ENCODE results near the gene TUBG1.
A peak's percentile ranks its signal among the peaks of the same experiment; 100 is the strongest.

The TUBG1 gene

GRCh38 chr17:42609182-42609813 lies at the start of gene TUBG1, which contains the start of gene RETREG3:
TUBG1 (plus strand) TSS chr17:42609683; CDS start chr17:42609738, 55 bp downstream.
RETREG3 (minus strand) TSS chr17:42609374; CDS start chr17:42609324, 50 bp downstream.
- in situ Hi-C loops (cut with MboI; ENCODE audit: low pct_unique_long_range_greater_than_20kb, low sequenced_read_pairs, unreplicated experiment), result no loop called here
- TF ChIP-seq, protein P1, sequence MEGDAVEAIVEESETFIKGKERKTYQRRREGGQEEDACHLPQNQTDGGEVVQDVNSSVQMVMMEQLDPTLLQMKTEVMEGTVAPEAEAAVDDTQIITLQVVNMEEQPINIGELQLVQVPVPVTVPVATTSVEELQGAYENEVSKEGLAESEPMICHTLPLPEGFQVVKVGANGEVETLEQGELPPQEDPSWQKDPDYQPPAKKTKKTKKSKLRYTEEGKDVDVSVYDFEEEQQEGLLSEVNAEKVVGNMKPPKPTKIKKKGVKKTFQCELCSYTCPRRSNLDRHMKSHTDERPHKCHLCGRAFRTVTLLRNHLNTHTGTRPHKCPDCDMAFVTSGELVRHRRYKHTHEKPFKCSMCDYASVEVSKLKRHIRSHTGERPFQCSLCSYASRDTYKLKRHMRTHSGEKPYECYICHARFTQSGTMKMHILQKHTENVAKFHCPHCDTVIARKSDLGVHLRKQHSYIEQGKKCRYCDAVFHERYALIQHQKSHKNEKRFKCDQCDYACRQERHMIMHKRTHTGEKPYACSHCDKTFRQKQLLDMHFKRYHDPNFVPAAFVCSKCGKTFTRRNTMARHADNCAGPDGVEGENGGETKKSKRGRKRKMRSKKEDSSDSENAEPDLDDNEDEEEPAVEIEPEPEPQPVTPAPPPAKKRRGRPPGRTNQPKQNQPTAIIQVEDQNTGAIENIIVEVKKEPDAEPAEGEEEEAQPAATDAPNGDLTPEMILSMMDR (IDR thresholded peaks at IDR 0.05; ENCODE audit: extremely low read depth, insufficient read depth, missing control alignments), result peak; percentile 20
- DNase-seq (ENCODE audit: low spot score), result peak; percentile 100

- TF ChIP-seq, protein P1 (IDR thresholded peaks at IDR 0.05; ENCODE audit: extremely low read depth, insufficient read depth, missing control alignments), result no peak
- DNase-seq (ENCODE audit: low spot score), result no peak
- in situ Hi-C loops (cut with MboI; ENCODE audit: low pct_unique_long_range_greater_than_20kb, low sequenced_read_pairs, unreplicated experiment), result loop anchor here (25.0 kb wide), 1 partner anchor 377 kb away; no protein-coding TSS in a partner anchor
Observed at GRCh38 chr17:42560246-42560645, 49.2 kb upstream of the TUBG1 start.

GRCh38 chr17:42561897-42562387 lies 47.5 kb upstream of the TUBG1 start, which contains the start of gene COASY:
COASY (plus strand) TSS chr17:42562148; CDS start chr17:42562623, 475 bp downstream.
- in situ Hi-C loops (cut with MboI; ENCODE audit: low pct_unique_long_range_greater_than_20kb, low sequenced_read_pairs, unreplicated experiment), result loop anchor here (25.0 kb wide), 1 partner anchor 375 kb away; no protein-coding TSS in a partner anchor
- TF ChIP-seq, protein P1 (IDR thresholded peaks at IDR 0.05; ENCODE audit: extremely low read depth, insufficient read depth, missing control alignments), result no peak
- peak; percentile 94 for DNase-seq (ENCODE audit: low spot score)

GRCh38 chr17:42562388-42563142 lies 46.9 kb upstream of the TUBG1 start:
- TF ChIP-seq, protein P1 (IDR thresholded peaks at IDR 0.05; ENCODE audit: extremely low read depth, insufficient read depth, missing control alignments), result no peak
- in situ Hi-C loops (cut with MboI; ENCODE audit: low pct_unique_long_range_greater_than_20kb, low sequenced_read_pairs, unreplicated experiment), result loop anchor here (25.0 kb wide), 1 partner anchor 375 kb away; no protein-coding TSS in a partner anchor
- peak; percentile 56 for DNase-seq (ENCODE audit: low spot score)

GRCh38 chr17:42563143-42563509 lies 46.4 kb upstream of the TUBG1 start:
- in situ Hi-C loops (cut with MboI; ENCODE audit: low pct_unique_long_range_greater_than_20kb, low sequenced_read_pairs, unreplicated experiment), result loop anchor here (25.0 kb wide), 1 partner anchor 374 kb away; no protein-coding TSS in a partner anchor
- DNase-seq (ENCODE audit: low spot score), result no peak
- TF ChIP-seq, protein P1 (IDR thresholded peaks at IDR 0.05; ENCODE audit: extremely low read depth, insufficient read depth, missing control alignments), result no peak

- in situ Hi-C loops (cut with MboI; ENCODE audit: low pct_unique_long_range_greater_than_20kb, low sequenced_read_pairs, unreplicated experiment), result loop anchor here (25.0 kb wide), 1 partner anchor 374 kb away; no protein-coding TSS in a partner anchor
- TF ChIP-seq, protein P1 (IDR thresholded peaks at IDR 0.05; ENCODE audit: extremely low read depth, insufficient read depth, missing control alignments), result no peak
- no peak for DNase-seq (ENCODE audit: low spot score)
Observed at GRCh38 chr17:42563543-42563942, 45.9 kb upstream of the TUBG1 start.
